Measurements from ENCODE around the gene KRI1.
A peak's percentile ranks its signal among the peaks of the same experiment; 100 is the strongest.

The KRI1 gene

GRCh38 chr19:10517760-10518443, 47.9 kb downstream of the KRI1 start:
- peak; percentile 65 for DNase-seq

- DNase-seq, result peak; percentile 49
These were observed 48.5 kb downstream of the KRI1 start, which contains the start of gene S1PR5 for GRCh38 chr19:10517361-10517759. Gene S1PR5, minus strand, starts transcription at chr19:10517447. Its CDS starts 2,436 bp downstream, at chr19:10515011.

GRCh38 chr19:10516671-10517286, 49.0 kb downstream of the KRI1 start:
- DNase-seq, result no peak

GRCh38 chr19:10516064-10516385, 49.8 kb downstream of the KRI1 start:
- DNase-seq, result no peak

GRCh38 chr19:10514211-10515145, 51.3 kb downstream of the KRI1 start:
- no peak for DNase-seq

GRCh38 chr19:10513223-10513622, 52.6 kb downstream of the KRI1 start:
- DNase-seq, result no peak

GRCh38 chr19:10510301-10510802, 55.5 kb downstream of the KRI1 start:
- no peak for DNase-seq

GRCh38 chr19:10508707-10509106, 57.1 kb downstream of the KRI1 start:
- DNase-seq, result no peak

GRCh38 chr19:10508036-10508435, 57.8 kb downstream of the KRI1 start:
- DNase-seq, result no peak

- DNase-seq, result no peak
These were observed 60.1 kb downstream of the KRI1 start for GRCh38 chr19:10505583-10506229.
